Neural progenitor cell (in vitro differentiated cells): ENCODE measurements around the gene PARP3.

ENCODE experiments used
- EZH2 ChIP-seq: fragments of 200-600 bp; sonication (generic); IDR thresholded peaks from 2 replicates; pipeline ENCODE4 v1.6.1; 2017; ENCODE audit warnings: antibody characterized with exemption, mild to moderate bottlenecking, moderate library complexity
- EZH2phosphoT487 ChIP-seq: fragments of 200-600 bp; sonication (generic); IDR thresholded peaks from 2 replicates; pipeline ENCODE4 v1.6.1; 2017; ENCODE audit warnings: antibody characterized with exemption
- TF ChIP-seq, protein P1 (sequence below): fragments of 200-600 bp; sonication (generic); IDR thresholded peaks from 2 replicates; pipeline ENCODE4 v1.5.1; 2017; ENCODE audit warnings: antibody characterized with exemption, mild to moderate bottlenecking

DNA sequence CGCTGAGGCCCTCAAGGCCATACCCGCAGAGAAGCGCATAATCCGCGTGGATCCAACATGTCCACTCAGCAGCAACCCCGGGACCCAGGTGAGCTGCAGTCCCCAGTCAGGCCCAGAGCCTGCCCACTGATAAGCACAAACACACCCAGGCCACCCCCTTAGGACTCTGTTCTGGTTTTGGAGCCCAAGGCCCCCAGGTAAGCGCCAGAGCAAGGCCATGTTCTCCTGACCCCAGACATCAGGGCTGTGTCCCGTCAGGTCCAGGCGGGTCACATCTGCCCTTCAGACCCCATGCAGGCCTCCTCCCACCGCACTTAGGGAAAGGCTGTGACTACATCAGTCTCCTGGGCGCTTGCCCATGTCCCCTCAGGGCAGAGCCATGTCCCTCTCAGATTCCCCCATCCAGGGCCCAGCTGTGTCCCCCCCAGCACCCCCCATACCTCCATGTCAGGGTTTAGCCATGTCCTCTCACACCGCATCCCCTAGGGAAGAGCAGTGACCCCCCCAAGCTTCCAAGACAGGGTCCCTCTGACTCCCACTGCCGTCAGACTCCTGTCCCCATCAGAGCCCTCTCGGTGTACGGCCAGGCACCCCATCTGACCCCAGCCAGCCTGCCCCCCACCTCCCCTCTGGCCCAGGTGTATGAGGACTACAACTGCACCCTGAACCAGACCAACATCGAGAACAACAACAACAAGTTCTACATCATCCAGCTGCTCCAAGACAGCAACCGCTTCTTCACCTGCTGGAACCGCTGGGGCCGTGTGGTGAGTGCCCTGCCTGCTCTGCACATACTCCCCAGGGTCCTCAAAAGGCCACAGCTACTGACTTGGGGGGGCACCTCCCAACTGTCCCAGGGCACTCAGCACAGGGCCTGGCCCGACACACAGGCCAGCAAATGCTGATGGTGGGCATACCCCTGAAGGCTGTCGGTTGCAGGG is 1.6 kb downstream of the PARP3 start:
- TF ChIP-seq, protein P1, sequence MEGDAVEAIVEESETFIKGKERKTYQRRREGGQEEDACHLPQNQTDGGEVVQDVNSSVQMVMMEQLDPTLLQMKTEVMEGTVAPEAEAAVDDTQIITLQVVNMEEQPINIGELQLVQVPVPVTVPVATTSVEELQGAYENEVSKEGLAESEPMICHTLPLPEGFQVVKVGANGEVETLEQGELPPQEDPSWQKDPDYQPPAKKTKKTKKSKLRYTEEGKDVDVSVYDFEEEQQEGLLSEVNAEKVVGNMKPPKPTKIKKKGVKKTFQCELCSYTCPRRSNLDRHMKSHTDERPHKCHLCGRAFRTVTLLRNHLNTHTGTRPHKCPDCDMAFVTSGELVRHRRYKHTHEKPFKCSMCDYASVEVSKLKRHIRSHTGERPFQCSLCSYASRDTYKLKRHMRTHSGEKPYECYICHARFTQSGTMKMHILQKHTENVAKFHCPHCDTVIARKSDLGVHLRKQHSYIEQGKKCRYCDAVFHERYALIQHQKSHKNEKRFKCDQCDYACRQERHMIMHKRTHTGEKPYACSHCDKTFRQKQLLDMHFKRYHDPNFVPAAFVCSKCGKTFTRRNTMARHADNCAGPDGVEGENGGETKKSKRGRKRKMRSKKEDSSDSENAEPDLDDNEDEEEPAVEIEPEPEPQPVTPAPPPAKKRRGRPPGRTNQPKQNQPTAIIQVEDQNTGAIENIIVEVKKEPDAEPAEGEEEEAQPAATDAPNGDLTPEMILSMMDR: no peak
- TF ChIP-seq EZH2 (no peak), EZH2phosphoT487 (no peak)
